ENCODE data around the gene GDA.

- TF ChIP-seq POLR2A (IDR thresholded peaks at IDR 0.05; ENCODE audit: low read length), result no peak
- no peak for TF ChIP-seq GATA1 (IDR thresholded peaks at IDR 0.05; ENCODE audit: low read depth, low read length)
These were observed 50.0 kb downstream of the GDA start for GRCh38 chr9:72199238-72199637.

All from erythroblast (primary cell).